ENCODE measurements around the gene SLC25A38. TPM values are rescaled to one million over a fixed set of nuclear protein-coding genes. Genes with fewer than 3 reads are reported as not detected.

Gene SLC25A38
- total and polyA plus RNA-seq, 9 of the 15 experiments (the other 6 are each of a cell fraction or from before 2014, with no cell fraction given): 13.5 to 51.1 (median 30.6) TPM

DNA sequence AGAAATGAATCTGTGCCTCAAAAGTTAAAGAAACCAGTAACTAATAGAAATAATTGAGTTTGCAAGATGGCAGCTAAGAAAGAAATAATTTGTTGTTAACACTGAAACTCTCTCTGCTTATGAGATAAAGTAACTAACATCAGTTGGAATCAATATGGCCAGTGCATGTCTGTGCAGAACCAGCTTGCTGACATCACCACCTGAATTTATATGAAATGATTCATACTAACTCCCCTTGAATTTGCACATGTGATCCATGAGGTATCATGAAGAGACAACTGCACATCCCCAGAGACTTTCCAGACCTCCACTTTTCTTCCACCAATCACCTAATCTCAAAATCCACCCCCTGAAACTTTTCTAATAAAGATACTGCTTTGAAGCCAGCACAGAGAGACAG is 10.3 kb upstream of the SLC25A38 start:
- Histone ChIP-seq H3K27ac (ENCODE audit: extremely low read depth, low read depth, low read length) (no peak overlapping the region), H3K4me1 (replicated peaks in 1 of 2; ENCODE audit: control insufficient read depth in 2 of 2, insufficient read depth in 2 of 2, low read length in 2 of 2) (no peaks in the 10 kb centered on the region; a peak in 1 of 5 replicates), H3K4me2 (ENCODE audit: insufficient read depth, low read length) (no peak overlapping the region), H3K36me3 (ENCODE audit: control insufficient read depth, insufficient read depth, low read length) (no peaks in the 10 kb centered on the region), H3K9ac (ENCODE audit: insufficient read depth in 1 of 2, low read depth in 2 of 2, low read length in 2 of 2) (no peak overlapping the region), H4K20me1 (replicated peaks; ENCODE audit: control insufficient read depth, insufficient read depth, low read length) (no peaks in the 10 kb centered on the region), H3K4me3 (no peak overlapping the region), H3K27me3 (ENCODE audit: control insufficient read depth in 2 of 2, insufficient read depth in 2 of 2, low read length in 2 of 2) (peaks cover 28 to 36% of the 10 kb centered on the region in 2 experiments), H3K79me2 (ENCODE audit: control insufficient read depth, insufficient read depth, low read length) (no peaks in the 10 kb centered on the region), H3K9me3 (replicated peaks; ENCODE audit: control insufficient read depth, insufficient read depth, low read depth, low read length) (no peaks in the 10 kb centered on the region), H3K9me1 (ENCODE audit: control insufficient read depth, insufficient read depth, low read length) (no peaks in the 10 kb centered on the region), H2AFZ (ENCODE audit: low read depth, low read length) (no peak overlapping the region)
- DNase-seq (ENCODE audit: extremely low read depth in 1 of 4, low spot score in 3 of 4): no peak
- POLR2A ChIA-PET: interaction anchor here (0.8 kb wide), 1 partner anchor 12 kb away, joined by 3 read pairs; no protein-coding TSS in a partner anchor
- no peak for ATAC-seq
- FAIRE-seq: no peak
- intact Hi-C loops (cut with micrococcal nuclease): no loop called here
- CTCF ChIA-PET (ENCODE audit: low intra/inter-chr PET ratio): interaction anchor here (0.6 kb wide), 1 partner anchor 15 kb away, joined by 3 read pairs; no protein-coding TSS in a partner anchor
- BruUV-seq (replicated peaks): no TSS peak
- in situ Hi-C loops (cut with MboI): no loop called here
- no peak for TF ChIP-seq PTBP1 (IDR thresholded peaks at IDR 0.05; ENCODE audit: low read depth, low read length)
- TF ChIP-seq, protein P1, sequence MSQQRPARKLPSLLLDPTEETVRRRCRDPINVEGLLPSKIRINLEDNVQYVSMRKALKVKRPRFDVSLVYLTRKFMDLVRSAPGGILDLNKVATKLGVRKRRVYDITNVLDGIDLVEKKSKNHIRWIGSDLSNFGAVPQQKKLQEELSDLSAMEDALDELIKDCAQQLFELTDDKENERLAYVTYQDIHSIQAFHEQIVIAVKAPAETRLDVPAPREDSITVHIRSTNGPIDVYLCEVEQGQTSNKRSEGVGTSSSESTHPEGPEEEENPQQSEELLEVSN (IDR thresholded peaks at IDR 0.05; ENCODE audit: borderline replicate concordance in 1 of 2, extremely low read depth in 1 of 2, insufficient read depth in 1 of 2, insufficient read length in 1 of 2, low read depth in 1 of 2, low read length in 1 of 2, poor library complexity in 1 of 2, severe bottlenecking in 1 of 2): no peak
- no peak for TF ChIP-seq ZNF785 (CRISPR knock-in tag; IDR thresholded peaks at IDR 0.05)
- no peak for TF ChIP-seq SIRT6 (IDR thresholded peaks at IDR 0.05; ENCODE audit: low read depth, low read length)
- TF ChIP-seq, protein P2, sequence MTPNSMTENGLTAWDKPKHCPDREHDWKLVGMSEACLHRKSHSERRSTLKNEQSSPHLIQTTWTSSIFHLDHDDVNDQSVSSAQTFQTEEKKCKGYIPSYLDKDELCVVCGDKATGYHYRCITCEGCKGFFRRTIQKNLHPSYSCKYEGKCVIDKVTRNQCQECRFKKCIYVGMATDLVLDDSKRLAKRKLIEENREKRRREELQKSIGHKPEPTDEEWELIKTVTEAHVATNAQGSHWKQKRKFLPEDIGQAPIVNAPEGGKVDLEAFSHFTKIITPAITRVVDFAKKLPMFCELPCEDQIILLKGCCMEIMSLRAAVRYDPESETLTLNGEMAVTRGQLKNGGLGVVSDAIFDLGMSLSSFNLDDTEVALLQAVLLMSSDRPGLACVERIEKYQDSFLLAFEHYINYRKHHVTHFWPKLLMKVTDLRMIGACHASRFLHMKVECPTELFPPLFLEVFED (CRISPR knock-in tag; conservative IDR thresholded peaks at IDR 0.05): no peak
- no peak for TF ChIP-seq ZNF830 (CRISPR knock-in tag; IDR thresholded peaks at IDR 0.05)
- no peak for TF ChIP-seq FOS (IDR thresholded peaks at IDR 0.05; ENCODE audit: extremely low read depth, insufficient read length)
- no peak for TF ChIP-seq TCFL5 (CRISPR knock-in tag; conservative IDR thresholded peaks at IDR 0.05)
- no peak for TF ChIP-seq ERF (CRISPR knock-in tag; IDR thresholded peaks at IDR 0.05)
- no peak for TF ChIP-seq IRF2 (CRISPR knock-in tag; IDR thresholded peaks at IDR 0.05)
- TF ChIP-seq, protein P3, sequence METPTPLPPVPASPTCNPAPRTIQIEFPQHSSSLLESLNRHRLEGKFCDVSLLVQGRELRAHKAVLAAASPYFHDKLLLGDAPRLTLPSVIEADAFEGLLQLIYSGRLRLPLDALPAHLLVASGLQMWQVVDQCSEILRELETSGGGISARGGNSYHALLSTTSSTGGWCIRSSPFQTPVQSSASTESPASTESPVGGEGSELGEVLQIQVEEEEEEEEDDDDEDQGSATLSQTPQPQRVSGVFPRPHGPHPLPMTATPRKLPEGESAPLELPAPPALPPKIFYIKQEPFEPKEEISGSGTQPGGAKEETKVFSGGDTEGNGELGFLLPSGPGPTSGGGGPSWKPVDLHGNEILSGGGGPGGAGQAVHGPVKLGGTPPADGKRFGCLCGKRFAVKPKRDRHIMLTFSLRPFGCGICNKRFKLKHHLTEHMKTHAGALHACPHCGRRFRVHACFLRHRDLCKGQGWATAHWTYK (CRISPR knock-in tag; IDR thresholded peaks at IDR 0.05): no peak
- TF ChIP-seq FIP1L1 (IDR thresholded peaks at IDR 0.05; ENCODE audit: low read depth, low read length, poor library complexity, severe bottlenecking): no peak
- TF ChIP-seq, protein P4, sequence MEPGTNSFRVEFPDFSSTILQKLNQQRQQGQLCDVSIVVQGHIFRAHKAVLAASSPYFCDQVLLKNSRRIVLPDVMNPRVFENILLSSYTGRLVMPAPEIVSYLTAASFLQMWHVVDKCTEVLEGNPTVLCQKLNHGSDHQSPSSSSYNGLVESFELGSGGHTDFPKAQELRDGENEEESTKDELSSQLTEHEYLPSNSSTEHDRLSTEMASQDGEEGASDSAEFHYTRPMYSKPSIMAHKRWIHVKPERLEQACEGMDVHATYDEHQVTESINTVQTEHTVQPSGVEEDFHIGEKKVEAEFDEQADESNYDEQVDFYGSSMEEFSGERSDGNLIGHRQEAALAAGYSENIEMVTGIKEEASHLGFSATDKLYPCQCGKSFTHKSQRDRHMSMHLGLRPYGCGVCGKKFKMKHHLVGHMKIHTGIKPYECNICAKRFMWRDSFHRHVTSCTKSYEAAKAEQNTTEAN (CRISPR knock-in tag; IDR thresholded peaks at IDR 0.05): no peak
- TF ChIP-seq, protein P5, sequence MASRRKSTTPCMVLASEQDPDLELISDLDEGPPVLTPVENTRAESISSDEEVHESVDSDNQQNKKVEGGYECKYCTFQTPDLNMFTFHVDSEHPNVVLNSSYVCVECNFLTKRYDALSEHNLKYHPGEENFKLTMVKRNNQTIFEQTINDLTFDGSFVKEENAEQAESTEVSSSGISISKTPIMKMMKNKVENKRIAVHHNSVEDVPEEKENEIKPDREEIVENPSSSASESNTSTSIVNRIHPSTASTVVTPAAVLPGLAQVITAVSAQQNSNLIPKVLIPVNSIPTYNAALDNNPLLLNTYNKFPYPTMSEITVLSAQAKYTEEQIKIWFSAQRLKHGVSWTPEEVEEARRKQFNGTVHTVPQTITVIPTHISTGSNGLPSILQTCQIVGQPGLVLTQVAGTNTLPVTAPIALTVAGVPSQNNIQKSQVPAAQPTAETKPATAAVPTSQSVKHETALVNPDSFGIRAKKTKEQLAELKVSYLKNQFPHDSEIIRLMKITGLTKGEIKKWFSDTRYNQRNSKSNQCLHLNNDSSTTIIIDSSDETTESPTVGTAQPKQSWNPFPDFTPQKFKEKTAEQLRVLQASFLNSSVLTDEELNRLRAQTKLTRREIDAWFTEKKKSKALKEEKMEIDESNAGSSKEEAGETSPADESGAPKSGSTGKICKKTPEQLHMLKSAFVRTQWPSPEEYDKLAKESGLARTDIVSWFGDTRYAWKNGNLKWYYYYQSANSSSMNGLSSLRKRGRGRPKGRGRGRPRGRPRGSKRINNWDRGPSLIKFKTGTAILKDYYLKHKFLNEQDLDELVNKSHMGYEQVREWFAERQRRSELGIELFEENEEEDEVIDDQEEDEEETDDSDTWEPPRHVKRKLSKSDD (conservative IDR thresholded peaks at IDR 0.05; ENCODE audit: low read length): no peak

Measured in K562 (cell line).